ENCODE results near the gene SCOC. TPM values are rescaled to one million over a fixed set of nuclear protein-coding genes. Genes with fewer than 3 reads are reported as not detected.

Gene SCOC
- total RNA-seq: 55.2 and 65.3 TPM in 2 replicates

GRCh38 chr4:140373328-140374129 lies at the start of gene SCOC:
Gene SCOC (plus strand): TSS chr4:140373646. CDS start chr4:140379171, 5,525 bp downstream.

GRCh38 chr4:140427106-140427918 lies 53.9 kb downstream of the SCOC start, which contains the start of gene CLGN:
Gene CLGN (minus strand): TSS chr4:140427648. CDS start chr4:140413078, 14,570 bp downstream.

Other genes with a start within 250 kb of the SCOC start
- 1.9 and 8.0 TPM in 2 replicates for gene MAML3, start 219.5 kb upstream of the SCOC start, total RNA-seq
- 3.0 and 7.1 TPM in 2 replicates for gene CLGN, start 54.0 kb downstream of the SCOC start, total RNA-seq
- gene MGAT4D, start 124.6 kb downstream of the SCOC start, total RNA-seq: not detected in 2 replicates
- 17.3 and 24.8 TPM in 2 replicates for gene ELMOD2, start 150.5 kb downstream of the SCOC start, total RNA-seq
- gene UCP1, start 195.3 kb downstream of the SCOC start, total RNA-seq: not detected in 2 replicates

Data from epithelial cell of alveolus of lung (primary cell).